ENCODE measurements around the gene SLC6A4. TPM values are rescaled to one million over a fixed set of nuclear protein-coding genes. Genes with fewer than 3 reads are reported as not detected.

SLC6A4 gene
- polyA plus RNA-seq, 3 donors: not detected

DNA sequence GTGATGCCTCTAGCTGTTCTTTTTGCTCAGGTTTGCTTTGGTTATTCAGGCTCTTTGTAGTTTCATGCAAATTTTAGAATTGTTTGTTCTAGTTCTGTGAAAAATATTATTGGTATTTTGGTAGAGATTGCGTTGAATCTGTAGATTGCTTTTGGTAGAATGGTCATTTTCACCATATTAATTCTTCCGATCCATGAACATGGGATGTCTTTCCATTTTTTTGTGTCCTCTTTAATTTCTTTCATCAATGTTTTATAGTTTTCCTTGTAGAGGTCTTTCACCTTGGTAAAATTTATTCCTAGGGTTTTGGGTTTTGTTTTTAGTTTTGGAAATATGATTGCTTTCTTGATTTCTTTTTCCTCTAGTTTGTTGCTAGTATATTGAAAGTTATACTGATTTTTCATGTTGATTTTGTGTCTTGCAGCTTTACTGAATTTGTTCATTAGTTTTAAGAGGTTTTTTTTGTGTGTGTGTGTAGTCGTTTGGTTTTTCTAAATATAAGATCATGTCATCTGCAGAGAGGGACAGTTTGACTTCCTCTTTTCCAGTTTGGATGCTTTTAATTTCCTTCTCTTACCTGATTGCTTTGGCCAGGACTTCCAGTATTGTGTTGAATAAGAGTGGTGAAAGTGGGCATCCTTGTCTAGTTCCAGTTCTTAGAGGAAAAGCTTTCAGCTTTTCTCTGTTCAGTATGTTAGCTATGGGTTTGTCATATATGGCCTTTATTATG is 76.4 kb downstream of the SLC6A4 start:
- no peak overlapping the region for H3K4me3 Mint-ChIP-seq
- intact Hi-C loops (cut with micrococcal nuclease): no loop called here

DNA sequence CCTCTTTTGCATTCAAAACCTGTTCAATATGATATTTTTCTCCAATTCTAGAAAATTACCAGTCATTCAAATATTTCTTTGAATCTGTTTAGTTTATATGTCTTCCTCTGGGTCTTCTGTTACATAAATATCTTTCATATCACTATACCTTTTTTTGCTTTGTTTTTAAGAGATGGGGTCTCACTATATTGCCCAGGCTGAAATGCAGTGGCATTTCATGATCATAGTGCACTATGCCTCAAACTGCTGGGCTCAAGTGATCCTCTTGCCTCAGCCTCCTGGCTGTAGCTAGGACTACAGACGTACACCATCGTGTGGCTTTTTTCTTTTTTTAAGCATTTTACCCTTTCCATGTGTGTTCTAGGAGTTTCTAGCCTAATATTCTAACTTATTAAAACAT is 80.1 kb downstream of the SLC6A4 start:
- Mint-ChIP-seq H3K4me3 (no peak overlapping the region), H3K36me3 (peaks cover 36 to 52% of the 10 kb centered on the region in 2 donors), H3K27ac (no peak overlapping the region), H3K9me3 (peaks cover 0 to 9% (median 5%) of the 10 kb centered on the region in 7 donors), H3K27me3 (ENCODE audit: low read depth in 3 of 3) (peaks cover 0 to 1% (median 0%) of the 10 kb centered on the region in 3 donors), H3K4me1 (peaks cover 11% of the 10 kb centered on the region)
- H3K27ac ChIP-seq (ENCODE audit: low read depth in 1 of 2, low read length in 2 of 2): no peak overlapping the region
- no CpG with 5 or more reads among the region's 2 CpGs for WGBS (ENCODE audit: insufficient coverage)
- H3K4me1 ChIP-seq (ENCODE audit: control insufficient read depth in 1 of 2, insufficient read depth in 2 of 2, low read length in 2 of 2): no peaks in the 10 kb centered on the region
- intact Hi-C loops (cut with micrococcal nuclease): no loop called here
- TF ChIP-seq, protein P1, sequence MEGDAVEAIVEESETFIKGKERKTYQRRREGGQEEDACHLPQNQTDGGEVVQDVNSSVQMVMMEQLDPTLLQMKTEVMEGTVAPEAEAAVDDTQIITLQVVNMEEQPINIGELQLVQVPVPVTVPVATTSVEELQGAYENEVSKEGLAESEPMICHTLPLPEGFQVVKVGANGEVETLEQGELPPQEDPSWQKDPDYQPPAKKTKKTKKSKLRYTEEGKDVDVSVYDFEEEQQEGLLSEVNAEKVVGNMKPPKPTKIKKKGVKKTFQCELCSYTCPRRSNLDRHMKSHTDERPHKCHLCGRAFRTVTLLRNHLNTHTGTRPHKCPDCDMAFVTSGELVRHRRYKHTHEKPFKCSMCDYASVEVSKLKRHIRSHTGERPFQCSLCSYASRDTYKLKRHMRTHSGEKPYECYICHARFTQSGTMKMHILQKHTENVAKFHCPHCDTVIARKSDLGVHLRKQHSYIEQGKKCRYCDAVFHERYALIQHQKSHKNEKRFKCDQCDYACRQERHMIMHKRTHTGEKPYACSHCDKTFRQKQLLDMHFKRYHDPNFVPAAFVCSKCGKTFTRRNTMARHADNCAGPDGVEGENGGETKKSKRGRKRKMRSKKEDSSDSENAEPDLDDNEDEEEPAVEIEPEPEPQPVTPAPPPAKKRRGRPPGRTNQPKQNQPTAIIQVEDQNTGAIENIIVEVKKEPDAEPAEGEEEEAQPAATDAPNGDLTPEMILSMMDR (IDR thresholded peaks at IDR 0.05): no peak
- peaks cover 42% of the 10 kb centered on the region for H4K20me1 ChIP-seq (ENCODE audit: insufficient read depth, low read length)
- H3K4me3 ChIP-seq (replicated peaks in 1 of 3; ENCODE audit: low read depth in 2 of 3, low read length in 3 of 3): no peak overlapping the region
- no peak overlapping the region for H3K4me2 ChIP-seq (replicated peaks; ENCODE audit: extremely low read depth, low read length, poor library complexity, severe bottlenecking)
- no peak overlapping the region for H2AFZ ChIP-seq (ENCODE audit: insufficient read depth, low read depth, low read length, poor library complexity, severe bottlenecking)
- no peaks in the 10 kb centered on the region for H3K27me3 ChIP-seq (ENCODE audit: control insufficient read depth in 2 of 2, insufficient read depth in 2 of 2, low read length in 2 of 2)
- no peak overlapping the region for H3K9ac ChIP-seq (ENCODE audit: insufficient read depth, low read length, poor library complexity, severe bottlenecking)
- peaks cover 50% of the 10 kb centered on the region for H3K79me2 ChIP-seq (ENCODE audit: insufficient read depth, low read length)
- DNase-seq: no peak
- no peaks in the 10 kb centered on the region for H3K9me3 ChIP-seq (replicated peaks in 1 of 2; ENCODE audit: control insufficient read depth in 1 of 2, insufficient read depth in 1 of 2, low read length in 2 of 2)
- peaks cover 0 to 34% of the 10 kb centered on the region in 2 donors for H3K36me3 ChIP-seq (replicated peaks in 1 of 2; ENCODE audit: control insufficient read depth in 1 of 2, insufficient read depth in 2 of 2, low read length in 2 of 2)

More for the DNA sequence above, 76.4 kb downstream of the SLC6A4 start:
- no peak overlapping the region for H3K27ac Mint-ChIP-seq
- H3K9me3 ChIP-seq (replicated peaks in 1 of 2; ENCODE audit: control insufficient read depth in 1 of 2, insufficient read depth in 1 of 2, low read length in 2 of 2): no peaks in the 10 kb centered on the region
- H3K9me3 Mint-ChIP-seq: peaks cover 0 to 9% (median 5%) of the 10 kb centered on the region in 7 donors
- H4K20me1 ChIP-seq (ENCODE audit: insufficient read depth, low read length): peaks cover 33% of the 10 kb centered on the region
- H3K79me2 ChIP-seq (ENCODE audit: insufficient read depth, low read length): peaks cover 67% of the 10 kb centered on the region
- no peaks in the 10 kb centered on the region for H3K27me3 ChIP-seq (ENCODE audit: control insufficient read depth in 2 of 2, insufficient read depth in 2 of 2, low read length in 2 of 2)
- H3K27ac ChIP-seq (ENCODE audit: low read depth in 1 of 2, low read length in 2 of 2): no peak overlapping the region
- no peaks in the 10 kb centered on the region for H3K27me3 Mint-ChIP-seq (ENCODE audit: low read depth in 3 of 3)
- H3K4me1 ChIP-seq (ENCODE audit: control insufficient read depth in 1 of 2, insufficient read depth in 2 of 2, low read length in 2 of 2): no peaks in the 10 kb centered on the region
- no CpG with 5 or more reads among the region's 3 CpGs for WGBS (ENCODE audit: insufficient coverage)
- TF ChIP-seq, protein P1 (IDR thresholded peaks at IDR 0.05): no peak
- H3K36me3 Mint-ChIP-seq: peaks cover 48 to 59% of the 10 kb centered on the region in 2 donors
- H3K4me3 ChIP-seq (replicated peaks in 1 of 3; ENCODE audit: low read depth in 2 of 3, low read length in 3 of 3): no peak overlapping the region
- peaks cover 11% of the 10 kb centered on the region for H3K4me1 Mint-ChIP-seq
- DNase-seq: no peak
- H3K9ac ChIP-seq (ENCODE audit: insufficient read depth, low read length, poor library complexity, severe bottlenecking): no peak overlapping the region
- H2AFZ ChIP-seq (ENCODE audit: insufficient read depth, low read depth, low read length, poor library complexity, severe bottlenecking): no peak overlapping the region
- H3K4me2 ChIP-seq (replicated peaks; ENCODE audit: extremely low read depth, low read length, poor library complexity, severe bottlenecking): no peak overlapping the region
- peaks cover 8 to 56% of the 10 kb centered on the region in 2 donors for H3K36me3 ChIP-seq (replicated peaks in 1 of 2; ENCODE audit: control insufficient read depth in 1 of 2, insufficient read depth in 2 of 2, low read length in 2 of 2)

Measured in CD14-positive monocyte (primary cell).